NCI-H82 treated with DMSO at 0.1 percent for 48 hours (cell line): ENCODE results near the gene SYP.

Experiments
- DNase-seq: peaks from one replicate; lab custom pipeline; 2025; ENCODE audit not compliant: unreplicated experiment; lab: John Stamatoyannopoulos, UW

Gene SYP

GRCh38 chrX:49199906-49200771, at the start of gene SYP:
SYP (minus strand) TSS chrX:49200193; CDS start chrX:49200186, 7 bp downstream.
- peak; percentile 67 for DNase-seq

- DNase-seq: no peak
Observed at GRCh38 chrX:49249616-49250015, 49.6 kb upstream of the SYP start.

GRCh38 chrX:49249071-49249470, 49.1 kb upstream of the SYP start:
- no peak for DNase-seq

- no peak for DNase-seq
Observed at GRCh38 chrX:49247916-49248811, 48.2 kb upstream of the SYP start.

- no peak for DNase-seq
Observed at GRCh38 chrX:49247346-49247745, 47.4 kb upstream of the SYP start.

GRCh38 chrX:49246541-49246940, 46.5 kb upstream of the SYP start:
- DNase-seq: no peak

- DNase-seq: no peak
Observed at GRCh38 chrX:49244207-49244606, 44.2 kb upstream of the SYP start.

- no peak for DNase-seq
Observed at GRCh38 chrX:49243166-49243565, 43.2 kb upstream of the SYP start.

- no peak for DNase-seq
Observed at GRCh38 chrX:49242545-49243066, 42.6 kb upstream of the SYP start.

GRCh38 chrX:49238735-49239134, 38.7 kb upstream of the SYP start:
- no peak for DNase-seq

GRCh38 chrX:49237060-49237459, 37.1 kb upstream of the SYP start:
- no peak for DNase-seq

- DNase-seq: no peak
Observed at GRCh38 chrX:49233887-49234555, 34.0 kb upstream of the SYP start.

- peak; percentile 82 for DNase-seq
Observed at GRCh38 chrX:49233176-49233575, 33.2 kb upstream of the SYP start, which contains the start of gene CACNA1F. CACNA1F (minus strand) TSS chrX:49233340; CDS start chrX:49233309, 31 bp downstream.

- no peak for DNase-seq
Observed at GRCh38 chrX:49232525-49232924, 32.5 kb upstream of the SYP start.

- no peak for DNase-seq
Observed at GRCh38 chrX:49231333-49232000, 31.5 kb upstream of the SYP start.

- DNase-seq: no peak
Observed at GRCh38 chrX:49230500-49231232, 30.7 kb upstream of the SYP start.

GRCh38 chrX:49228185-49228584, 28.2 kb upstream of the SYP start:
- DNase-seq: no peak

- DNase-seq: no peak
Observed at GRCh38 chrX:49227726-49228125, 27.7 kb upstream of the SYP start.

GRCh38 chrX:49226946-49227345, 27.0 kb upstream of the SYP start:
- no peak for DNase-seq

GRCh38 chrX:49225858-49226257, 25.9 kb upstream of the SYP start:
- DNase-seq: no peak
